Measurements from ENCODE around the gene ERV3-1. TPM values are rescaled to one million over a fixed set of nuclear protein-coding genes. Genes with fewer than 3 reads are reported as not detected.

ERV3-1 gene
- total and polyA plus RNA-seq, 4 donors, result 6.0 to 168 (median 15.1) TPM

- Histone ChIP-seq H3K27ac (ENCODE audit: low read depth in 1 of 2, low read length in 1 of 2) (peak overlapping the region; percentile 5 to 55), H3K4me3 (no peak overlapping the region), H3K36me3 (ENCODE audit: control insufficient read depth in 4 of 4, insufficient read depth in 4 of 4, low read length in 4 of 4) (peaks cover 0 to 36% (median 11%) of the 10 kb centered on the region in 4 donors), H3K9me3 (ENCODE audit: control insufficient read depth in 4 of 4, insufficient read depth in 3 of 4, low read length in 3 of 4) (peaks cover 0 to 29% (median 14%) of the 10 kb centered on the region in 4 donors), H3K9ac (ENCODE audit: insufficient read depth in 1 of 2, low read length in 2 of 2) (no peak overlapping the region), H3K27me3 (ENCODE audit: control insufficient read depth in 3 of 3, insufficient read depth in 3 of 3, low read length in 2 of 3) (no peaks in the 10 kb centered on the region), H3K4me1 (ENCODE audit: control insufficient read depth in 5 of 5, insufficient read depth in 5 of 5, low read length in 5 of 5) (peaks cover 0 to 4% (median 0%) of the 10 kb centered on the region in 5 donors)
- 96% methylated on average over 7 of the region's 7 CpGs for WGBS, 2 donors
- TF ChIP-seq, protein P1, sequence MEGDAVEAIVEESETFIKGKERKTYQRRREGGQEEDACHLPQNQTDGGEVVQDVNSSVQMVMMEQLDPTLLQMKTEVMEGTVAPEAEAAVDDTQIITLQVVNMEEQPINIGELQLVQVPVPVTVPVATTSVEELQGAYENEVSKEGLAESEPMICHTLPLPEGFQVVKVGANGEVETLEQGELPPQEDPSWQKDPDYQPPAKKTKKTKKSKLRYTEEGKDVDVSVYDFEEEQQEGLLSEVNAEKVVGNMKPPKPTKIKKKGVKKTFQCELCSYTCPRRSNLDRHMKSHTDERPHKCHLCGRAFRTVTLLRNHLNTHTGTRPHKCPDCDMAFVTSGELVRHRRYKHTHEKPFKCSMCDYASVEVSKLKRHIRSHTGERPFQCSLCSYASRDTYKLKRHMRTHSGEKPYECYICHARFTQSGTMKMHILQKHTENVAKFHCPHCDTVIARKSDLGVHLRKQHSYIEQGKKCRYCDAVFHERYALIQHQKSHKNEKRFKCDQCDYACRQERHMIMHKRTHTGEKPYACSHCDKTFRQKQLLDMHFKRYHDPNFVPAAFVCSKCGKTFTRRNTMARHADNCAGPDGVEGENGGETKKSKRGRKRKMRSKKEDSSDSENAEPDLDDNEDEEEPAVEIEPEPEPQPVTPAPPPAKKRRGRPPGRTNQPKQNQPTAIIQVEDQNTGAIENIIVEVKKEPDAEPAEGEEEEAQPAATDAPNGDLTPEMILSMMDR (IDR thresholded peaks at IDR 0.05; ENCODE audit: control extremely low read depth, extremely low read depth), result no peak
- ATAC-seq (ENCODE audit: insufficient read depth, low FRiP score) (no peak), DNase-seq (no peak)
Observed at GRCh38 chr7:64998865-64999164, 7.7 kb downstream of the ERV3-1 start.

GRCh38 chr7:64997927-64998391 is 8.5 kb downstream of the ERV3-1 start:
- Histone ChIP-seq H3K4me1 (ENCODE audit: control insufficient read depth in 5 of 5, insufficient read depth in 5 of 5, low read length in 5 of 5) (peaks cover 0 to 4% (median 0%) of the 10 kb centered on the region in 5 donors), H3K27ac (ENCODE audit: low read depth in 1 of 2, low read length in 1 of 2) (peak overlapping the region; percentile 15 to 60), H3K9me3 (ENCODE audit: control insufficient read depth in 4 of 4, insufficient read depth in 3 of 4, low read length in 3 of 4) (peaks cover 0 to 35% (median 16%) of the 10 kb centered on the region in 4 donors), H3K36me3 (ENCODE audit: control insufficient read depth in 4 of 4, insufficient read depth in 4 of 4, low read length in 4 of 4) (peaks cover under 1 to 41% (median 15%) of the 10 kb centered on the region in 4 donors), H3K9ac (ENCODE audit: insufficient read depth in 1 of 2, low read length in 2 of 2) (no peak overlapping the region), H3K27me3 (ENCODE audit: control insufficient read depth in 3 of 3, insufficient read depth in 3 of 3, low read length in 2 of 3) (no peaks in the 10 kb centered on the region), H3K4me3 (no peak overlapping the region)
- WGBS, 2 donors, result 77 to 80% methylated on average over 8 of the region's 8 CpGs
- TF ChIP-seq, protein P1 (IDR thresholded peaks at IDR 0.05; ENCODE audit: control extremely low read depth, extremely low read depth), result no peak
- ATAC-seq (ENCODE audit: insufficient read depth, low FRiP score) (peak; percentile 17), DNase-seq (peak in 2 of 3 donors; percentile 18 to 68)

DNA sequence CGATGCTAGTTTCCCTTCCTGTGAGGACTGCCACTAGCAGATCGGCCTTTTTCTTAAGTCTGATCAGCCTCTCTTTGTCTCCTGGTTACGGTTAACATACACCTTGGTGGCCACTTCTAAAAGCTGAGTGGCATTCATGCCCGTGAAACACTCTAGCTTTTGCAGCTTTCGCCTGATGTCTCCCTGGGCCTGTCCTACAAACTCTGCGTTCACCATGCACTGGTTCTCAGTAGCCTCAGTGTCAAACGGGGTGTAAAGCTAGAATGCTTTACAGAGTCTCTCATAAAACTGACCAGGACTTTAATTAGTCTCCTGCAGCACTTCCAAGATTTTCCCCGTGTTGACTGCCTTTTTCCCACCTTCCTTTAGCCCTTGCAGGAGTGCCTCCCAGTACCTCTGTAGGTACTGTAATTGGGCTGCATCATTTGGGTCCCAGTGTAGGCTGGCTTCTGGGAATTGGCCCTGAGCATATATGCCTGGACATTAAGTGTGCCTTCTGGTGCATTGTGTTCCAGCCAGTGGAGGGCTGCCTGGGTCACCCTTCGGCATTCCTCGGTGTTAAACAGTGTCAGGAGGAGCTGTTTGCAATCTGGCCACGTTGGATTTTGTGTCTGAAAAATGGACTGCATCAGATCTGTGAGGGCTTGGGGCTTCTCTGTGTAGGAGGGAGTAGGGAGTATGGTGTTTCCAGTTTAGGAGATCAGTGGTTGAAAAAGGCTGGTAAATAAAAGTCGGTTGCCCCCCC is 9.2 kb downstream of the ERV3-1 start:
- no peak for ATAC-seq (ENCODE audit: insufficient read depth, low FRiP score)
- Histone ChIP-seq H3K9ac (ENCODE audit: insufficient read depth in 1 of 2, low read length in 2 of 2) (no peak overlapping the region), H3K27ac (ENCODE audit: low read depth in 1 of 2, low read length in 1 of 2) (peak overlapping the region in 1 of 2 donors; percentile 60)

More for the DNA sequence above, 9.2 kb downstream of the ERV3-1 start:
- WGBS, 2 donors, result 90 to 93% methylated on average over 12 of the region's 12 CpGs
- no peak overlapping the region for H3K4me3 ChIP-seq
- H3K27me3 ChIP-seq (ENCODE audit: control insufficient read depth in 3 of 3, insufficient read depth in 3 of 3, low read length in 2 of 3), result no peaks in the 10 kb centered on the region
- peaks cover 4 to 43% (median 17%) of the 10 kb centered on the region in 4 donors for H3K36me3 ChIP-seq (ENCODE audit: control insufficient read depth in 4 of 4, insufficient read depth in 4 of 4, low read length in 4 of 4)
- TF ChIP-seq, protein P1 (IDR thresholded peaks at IDR 0.05; ENCODE audit: control extremely low read depth, extremely low read depth), result no peak
- peaks cover 0 to 38% (median 17%) of the 10 kb centered on the region in 4 donors for H3K9me3 ChIP-seq (ENCODE audit: control insufficient read depth in 4 of 4, insufficient read depth in 3 of 4, low read length in 3 of 4)
- DNase-seq, result no peak
- peaks cover 0 to 4% (median 0%) of the 10 kb centered on the region in 5 donors for H3K4me1 ChIP-seq (ENCODE audit: control insufficient read depth in 5 of 5, insufficient read depth in 5 of 5, low read length in 5 of 5)

All from lung (tissue), 12 donors.